Measurements from ENCODE around the gene BEND6. TPM values are rescaled to one million over a fixed set of nuclear protein-coding genes. Genes with fewer than 3 reads are reported as not detected.

Gene BEND6, protein sequence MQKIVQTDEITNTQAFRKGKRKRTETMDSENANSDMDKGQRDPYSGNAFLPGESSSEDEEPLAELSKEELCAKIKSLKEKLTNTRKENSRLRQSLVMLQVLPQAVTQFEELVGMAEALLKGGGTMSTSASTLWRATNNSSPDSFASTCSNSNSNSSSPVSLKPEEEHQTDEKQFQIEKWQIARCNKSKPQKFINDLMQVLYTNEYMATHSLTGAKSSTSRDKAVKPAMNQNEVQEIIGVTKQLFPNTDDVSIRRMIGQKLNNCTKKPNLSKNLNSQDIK
- not detected for total RNA-seq
- under 1 TPM in 1 of 3 donors, not detected in 2; 0.34 TPM for polyA plus RNA-seq
- total RNA-seq: 0 to 0.17 (median 0) reads per million in 6 experiments

DNA sequence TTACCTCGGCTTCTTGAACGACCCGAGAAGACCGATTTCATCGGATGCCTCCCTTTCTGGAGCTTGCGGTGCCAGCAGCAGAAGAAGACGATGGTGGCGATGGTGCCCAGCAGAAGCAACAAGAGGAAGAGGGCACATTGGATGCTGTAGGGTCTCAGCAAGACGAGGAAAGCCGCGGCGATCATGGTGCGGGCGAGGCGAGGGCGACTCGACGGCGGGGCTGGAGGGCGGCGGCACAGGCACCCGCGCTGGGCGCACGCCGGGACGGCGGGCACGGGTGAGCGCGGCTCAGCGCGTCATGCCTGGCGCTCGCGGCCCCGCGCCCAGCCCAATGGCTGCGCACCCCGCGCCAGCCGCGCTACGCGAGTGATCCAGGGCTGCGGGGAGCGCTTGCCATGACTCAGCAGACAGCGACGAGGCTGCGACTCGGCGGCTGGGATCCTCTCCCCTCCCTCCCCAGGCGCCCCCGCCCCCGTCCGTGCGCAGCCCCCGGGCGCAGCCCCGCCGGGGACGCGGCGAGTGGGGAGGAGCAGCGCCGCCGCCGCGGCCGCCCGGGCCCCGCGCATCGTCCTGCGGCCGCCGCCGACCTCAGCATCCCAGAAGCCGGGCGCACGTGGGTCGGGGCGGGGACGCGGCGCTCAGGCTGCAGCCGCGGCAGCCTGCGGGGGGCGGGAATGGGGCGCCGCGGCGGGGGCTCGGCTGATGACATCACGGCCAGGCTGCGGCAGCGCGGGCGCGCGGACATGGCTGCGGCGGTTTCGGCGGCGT is at the start of gene BEND6:
Gene BEND6 (plus strand): TSS at position 705 of the 768 bp plus-strand sequence. CDS start 26,704 bp downstream, outside the sequence.
- POLR2A ChIA-PET: no interaction called here

DNA sequence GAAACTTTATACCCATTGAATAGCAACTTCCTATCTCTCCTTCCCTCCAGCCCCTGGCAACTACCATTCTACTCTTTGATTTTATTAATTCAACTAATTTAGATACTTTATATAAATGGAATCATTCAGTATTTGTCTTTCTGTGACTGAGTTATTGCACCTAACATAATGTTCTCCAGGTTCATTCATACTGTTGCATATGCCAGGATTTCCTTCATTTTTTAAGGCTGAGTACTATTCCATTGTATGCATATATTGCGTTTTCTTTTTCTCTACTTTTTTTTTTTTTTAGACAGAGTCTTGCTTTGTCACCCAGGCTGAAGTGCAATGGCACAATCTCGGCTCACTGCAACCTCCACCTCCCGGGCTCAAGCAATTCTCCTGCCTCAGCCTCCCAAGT is 49.5 kb upstream of the BEND6 start:
- Mint-ChIP-seq H3K9me3 (no peaks in the 10 kb centered on the region), H3K36me3 (no peaks in the 10 kb centered on the region), H3K4me1 (peaks cover 0 to 2% (median under 1%) of the 10 kb centered on the region in 4 donors), H3K4me3 (no peak overlapping the region), H3K27ac (no peak overlapping the region), H3K27me3 (peaks cover 1 to 12% (median 9%) of the 10 kb centered on the region in 5 donors)
- no peak for DNase-seq
- no peak for ATAC-seq
- POLR2A ChIA-PET: interaction anchor here (1.6 kb wide), 1 partner anchor 412 kb away, joined by 4 read pairs; the partner anchor contains the start of gene PRIM2

More for the DNA sequence above, at the start of gene BEND6:
- Mint-ChIP-seq H3K36me3 (no peaks in the 10 kb centered on the region), H3K4me1 (peaks cover 4 to 26% (median 22%) of the 10 kb centered on the region in 4 donors), H3K27me3 (peaks cover 34 to 65% (median 58%) of the 10 kb centered on the region in 5 donors), H3K4me3 (peak within 1 kb of the TSS; percentile 78 to 98 (median 92)), H3K27ac (peak within 1 kb of the TSS in 6 of 10 donors; percentile 22 to 89 (median 36)), H3K9me3 (no peaks in the 10 kb centered on the region)
- ATAC-seq (peak; percentile 73 to 74), DNase-seq (peak in 7 of 10 donors; percentile 1 to 61 (median 34))

DNA sequence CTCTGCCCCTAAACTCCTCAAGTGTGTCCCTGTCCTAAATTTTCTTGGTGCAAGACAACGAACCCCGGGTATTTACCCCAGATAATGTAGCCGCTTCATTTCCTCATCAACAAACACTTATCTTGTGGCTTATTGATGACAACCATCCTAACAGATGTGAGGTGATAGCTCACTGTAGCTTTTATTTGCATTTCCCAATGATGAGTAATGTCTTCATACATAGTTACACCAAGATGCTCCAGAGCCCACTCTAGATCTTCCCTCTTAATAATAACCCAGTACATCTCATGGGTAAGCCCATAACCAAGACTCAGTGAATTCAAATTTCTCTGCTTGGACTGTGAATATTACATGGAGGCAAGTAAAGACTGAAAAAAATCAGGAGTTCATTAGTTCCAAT is 48.2 kb upstream of the BEND6 start:
- POLR2A ChIA-PET: no interaction called here

DNA sequence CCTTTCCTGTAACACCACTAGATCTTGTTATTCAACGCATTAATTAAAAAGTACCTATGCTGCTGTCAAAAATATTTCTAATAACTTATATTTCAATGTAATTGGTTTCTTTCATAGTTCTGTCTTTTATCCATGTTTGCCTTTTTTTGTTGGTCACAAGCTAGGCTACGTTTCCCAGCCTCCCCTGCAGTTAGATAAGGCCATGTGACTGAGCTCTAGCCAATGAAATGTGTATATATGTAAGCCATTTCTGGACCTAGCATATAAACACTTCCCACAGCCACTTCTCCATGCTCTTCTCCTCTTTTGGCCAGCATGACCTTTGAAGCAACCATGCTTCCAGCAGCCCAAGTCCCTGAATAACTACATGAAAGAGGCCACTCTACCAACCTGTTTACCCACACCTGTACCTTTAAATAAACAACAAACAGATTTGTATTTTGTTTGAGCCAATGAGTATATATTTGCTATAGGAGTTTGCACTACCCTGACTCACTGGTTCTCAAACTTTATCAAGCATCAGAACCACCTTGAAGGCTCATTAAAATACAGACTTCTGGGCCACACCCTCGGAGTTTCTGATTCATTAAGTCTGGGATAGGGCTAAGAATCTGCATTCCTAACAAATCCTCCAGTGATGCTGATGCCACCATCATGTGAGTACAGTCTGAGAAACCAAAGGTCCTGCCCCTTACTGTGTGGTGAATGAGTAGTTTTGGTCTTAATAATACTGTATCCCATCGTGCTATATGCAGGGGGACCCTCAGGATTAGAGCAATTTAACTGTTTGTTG is 45.6 kb upstream of the BEND6 start:
- no peaks in the 10 kb centered on the region for H3K36me3 Mint-ChIP-seq
- no peaks in the 10 kb centered on the region for H3K9me3 Mint-ChIP-seq
- peaks cover 0 to 2% (median 0%) of the 10 kb centered on the region in 4 donors for H3K4me1 Mint-ChIP-seq
- no peak overlapping the region for H3K4me3 Mint-ChIP-seq
- H3K27me3 Mint-ChIP-seq: peaks cover 3 to 16% (median 8%) of the 10 kb centered on the region in 5 donors
- no peak overlapping the region for H3K27ac Mint-ChIP-seq
- ATAC-seq: no peak
- DNase-seq: no peak
- POLR2A ChIA-PET: no interaction called here

More for the DNA sequence above, 48.2 kb upstream of the BEND6 start:
- no peaks in the 10 kb centered on the region for H3K36me3 Mint-ChIP-seq
- H3K4me1 Mint-ChIP-seq: peaks cover 0 to 2% (median under 1%) of the 10 kb centered on the region in 4 donors
- H3K27ac Mint-ChIP-seq: no peak overlapping the region
- DNase-seq (no peak), ATAC-seq (no peak)
- peaks cover 3 to 12% (median 9%) of the 10 kb centered on the region in 5 donors for H3K27me3 Mint-ChIP-seq
- H3K4me3 Mint-ChIP-seq: no peak overlapping the region
- no peaks in the 10 kb centered on the region for H3K9me3 Mint-ChIP-seq

DNA sequence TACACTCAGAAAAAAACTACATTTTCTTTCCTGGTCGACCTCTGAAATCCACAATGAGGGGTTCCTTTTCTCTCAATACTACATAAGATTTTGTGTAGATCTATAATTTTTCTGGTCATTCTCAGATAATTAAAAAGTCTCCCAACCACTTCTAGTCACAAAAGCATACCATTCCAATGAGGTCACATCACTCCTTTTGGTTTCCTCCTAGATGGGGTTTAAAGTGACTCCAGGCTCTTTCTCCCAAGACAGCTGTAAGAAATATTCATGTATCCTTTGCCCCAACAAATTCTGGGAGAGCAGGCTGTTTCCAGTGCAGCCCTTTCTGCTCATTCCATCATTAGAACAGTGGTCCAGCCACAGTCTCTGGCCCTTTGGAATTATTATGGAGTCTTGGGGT is 43.1 kb upstream of the BEND6 start:
- DNase-seq (no peak), ATAC-seq (no peak)
- H3K4me1 Mint-ChIP-seq: no peaks in the 10 kb centered on the region
- no peaks in the 10 kb centered on the region for H3K36me3 Mint-ChIP-seq
- peaks cover 0 to 8% (median under 1%) of the 10 kb centered on the region in 5 donors for H3K27me3 Mint-ChIP-seq
- POLR2A ChIA-PET: no interaction called here
- H3K9me3 Mint-ChIP-seq: no peaks in the 10 kb centered on the region
- H3K27ac Mint-ChIP-seq: no peak overlapping the region
- H3K4me3 Mint-ChIP-seq: no peak overlapping the region

DNA sequence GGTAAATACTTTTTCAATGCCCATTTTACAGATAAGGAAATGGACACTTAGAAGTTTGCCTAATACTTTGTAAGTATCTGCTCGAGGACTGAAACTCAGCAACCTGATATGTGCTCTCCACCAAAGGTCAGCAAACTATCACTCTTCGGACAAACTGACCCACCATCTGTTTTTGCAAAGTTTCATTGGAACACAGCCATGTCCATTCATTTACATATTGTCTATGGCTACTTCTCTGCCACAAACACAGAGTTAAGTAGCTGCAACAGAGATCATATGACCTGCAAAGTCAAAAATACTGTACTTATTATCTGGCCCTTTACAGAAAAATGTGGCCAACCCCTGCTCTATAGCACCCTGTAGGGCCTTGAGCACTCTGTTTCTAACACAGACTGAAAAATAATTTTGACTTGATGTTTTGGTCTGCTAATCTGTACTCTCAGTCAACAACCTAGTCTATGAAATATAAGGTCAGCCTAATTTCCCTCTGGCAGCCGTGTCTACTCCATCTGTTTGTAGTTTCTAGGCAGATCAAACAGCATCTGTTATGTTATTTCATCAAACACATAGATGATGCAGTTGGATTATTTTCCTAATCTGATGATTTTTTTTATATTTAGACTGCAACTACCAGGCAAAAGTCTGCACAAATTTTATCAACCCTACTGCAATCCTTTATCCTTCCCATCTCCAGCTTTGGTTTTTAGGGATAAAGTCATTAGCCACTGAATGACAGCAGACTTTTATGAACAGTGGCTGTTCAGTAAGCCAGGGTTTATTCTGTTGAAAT is 41.4 kb upstream of the BEND6 start:
- Mint-ChIP-seq H3K27ac (peak overlapping the region in 2 of 10 donors; percentile 37 to 48), H3K27me3 (peaks cover 0 to 8% (median 0%) of the 10 kb centered on the region in 5 donors), H3K4me1 (no peaks in the 10 kb centered on the region), H3K4me3 (no peak overlapping the region), H3K9me3 (no peaks in the 10 kb centered on the region), H3K36me3 (no peaks in the 10 kb centered on the region)
- ATAC-seq (no peak), DNase-seq (no peak)
- POLR2A ChIA-PET: no interaction called here

DNA sequence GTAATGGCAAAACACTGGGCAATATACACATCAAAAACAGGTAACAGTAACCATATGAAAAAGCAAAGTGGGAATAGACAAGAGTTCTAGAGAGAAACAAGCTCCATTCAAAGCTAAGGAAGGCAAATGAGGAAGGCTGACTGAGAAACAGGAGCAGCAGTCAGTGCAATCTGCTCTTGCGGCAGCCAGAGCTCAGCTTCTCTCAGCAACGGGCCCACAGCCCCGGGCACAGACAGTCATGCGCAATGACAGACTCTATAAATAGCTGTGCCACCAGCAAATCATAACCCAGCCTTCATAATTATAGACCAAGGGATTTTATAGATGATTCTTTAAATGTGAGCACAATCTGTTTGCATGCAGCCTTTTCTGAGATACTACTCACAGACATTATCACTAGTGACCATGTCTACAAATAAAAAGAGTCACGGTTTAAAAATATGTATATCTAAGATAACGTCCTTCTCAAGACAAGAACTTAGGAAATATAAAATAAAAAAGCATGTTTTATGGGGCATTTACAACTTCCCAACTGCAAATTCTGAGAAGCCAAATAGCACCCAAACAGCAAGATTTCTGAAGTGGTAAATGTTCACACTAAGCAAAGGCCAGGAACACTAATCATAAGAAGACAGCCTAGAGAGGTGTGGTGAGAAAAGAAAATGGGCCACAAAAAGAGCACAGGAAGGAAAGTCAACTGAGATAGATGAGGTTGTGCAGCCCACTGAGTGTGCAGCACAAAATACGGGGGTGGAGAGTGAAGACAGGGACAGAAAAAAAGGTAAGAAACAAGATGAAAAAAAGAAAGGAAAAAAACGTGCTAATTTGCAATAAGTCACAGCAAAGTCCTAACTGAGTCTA is 39.9 kb upstream of the BEND6 start:
- H3K27ac Mint-ChIP-seq: no peak overlapping the region
- POLR2A ChIA-PET: no interaction called here
- peaks cover 0 to 8% (median 0%) of the 10 kb centered on the region in 5 donors for H3K27me3 Mint-ChIP-seq
- no peaks in the 10 kb centered on the region for H3K4me1 Mint-ChIP-seq
- ATAC-seq (peak in 1 of 2 donors; percentile 89), DNase-seq (peak in 4 of 10 donors; percentile 2 to 41 (median 10))
- no peaks in the 10 kb centered on the region for H3K9me3 Mint-ChIP-seq
- H3K4me3 Mint-ChIP-seq: no peak overlapping the region
- no peaks in the 10 kb centered on the region for H3K36me3 Mint-ChIP-seq

DNA sequence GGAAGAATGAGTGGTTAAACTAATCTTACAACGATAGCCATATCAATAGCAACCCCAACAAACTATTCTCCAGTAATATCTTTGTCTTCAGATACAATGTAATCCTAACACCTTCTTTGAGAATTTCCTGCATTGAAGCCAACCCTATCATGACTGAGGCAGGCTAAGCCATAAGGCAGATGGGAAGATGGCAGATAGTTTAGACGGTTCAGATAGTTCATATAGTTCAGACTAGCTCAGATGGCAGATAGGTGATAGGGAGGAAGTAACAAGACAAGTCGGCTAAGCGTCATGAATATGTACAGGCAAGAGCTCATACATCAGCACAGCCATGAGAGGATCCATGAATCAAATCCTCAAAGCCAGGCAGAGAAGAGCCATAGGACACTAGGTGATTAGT is 39.1 kb upstream of the BEND6 start:
- peaks cover 0 to 8% (median 0%) of the 10 kb centered on the region in 5 donors for H3K27me3 Mint-ChIP-seq
- no peak overlapping the region for H3K27ac Mint-ChIP-seq
- no peaks in the 10 kb centered on the region for H3K36me3 Mint-ChIP-seq
- no peak overlapping the region for H3K4me3 Mint-ChIP-seq
- ATAC-seq (peak in 1 of 2 donors; percentile 34), DNase-seq (no peak)
- POLR2A ChIA-PET: no interaction called here
- H3K9me3 Mint-ChIP-seq: no peaks in the 10 kb centered on the region
- no peaks in the 10 kb centered on the region for H3K4me1 Mint-ChIP-seq

DNA sequence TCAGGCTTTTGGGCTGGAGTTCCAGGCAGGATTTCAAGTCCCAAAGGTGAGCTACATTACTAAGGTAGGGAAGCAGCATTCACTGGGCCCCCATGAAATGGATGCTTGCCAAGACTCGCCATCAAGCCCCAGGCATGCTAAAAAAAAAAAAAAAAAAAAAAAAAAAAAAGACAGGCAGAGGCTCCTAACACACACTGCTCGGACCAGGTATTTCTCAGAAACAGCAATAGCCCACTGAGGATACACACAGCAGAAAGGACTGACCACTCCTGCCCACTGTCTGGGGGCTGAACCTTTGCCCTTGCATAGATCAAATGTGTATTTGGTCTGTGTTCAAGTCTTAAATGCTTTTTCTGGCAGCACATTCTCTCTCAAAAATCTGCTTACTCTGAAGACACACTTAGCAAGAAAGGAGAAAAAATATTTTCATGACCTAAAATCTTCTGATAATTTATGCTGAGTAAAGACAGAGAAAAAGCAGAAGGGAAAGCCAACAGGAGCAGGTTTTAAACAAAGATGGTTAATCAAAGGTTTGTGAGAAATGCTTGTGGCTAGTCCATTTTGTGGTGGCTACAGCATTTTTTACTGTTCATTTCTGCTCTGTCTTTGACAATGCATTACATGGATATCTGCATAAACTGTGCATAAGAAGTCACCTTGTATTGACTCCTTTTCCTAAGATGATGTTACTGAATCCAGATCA is 37.9 kb upstream of the BEND6 start:
- H3K27ac Mint-ChIP-seq: no peak overlapping the region
- no peak for DNase-seq
- no peaks in the 10 kb centered on the region for H3K9me3 Mint-ChIP-seq
- H3K27me3 Mint-ChIP-seq: peaks cover 0 to 8% (median 2%) of the 10 kb centered on the region in 5 donors
- no peak overlapping the region for H3K4me3 Mint-ChIP-seq
- POLR2A ChIA-PET: interaction anchor here (0.7 kb wide), 1 partner anchor 571 kb away, joined by 6 read pairs; no protein-coding TSS in a partner anchor
- no peaks in the 10 kb centered on the region for H3K36me3 Mint-ChIP-seq
- H3K4me1 Mint-ChIP-seq: no peaks in the 10 kb centered on the region
- no peak for ATAC-seq

DNA sequence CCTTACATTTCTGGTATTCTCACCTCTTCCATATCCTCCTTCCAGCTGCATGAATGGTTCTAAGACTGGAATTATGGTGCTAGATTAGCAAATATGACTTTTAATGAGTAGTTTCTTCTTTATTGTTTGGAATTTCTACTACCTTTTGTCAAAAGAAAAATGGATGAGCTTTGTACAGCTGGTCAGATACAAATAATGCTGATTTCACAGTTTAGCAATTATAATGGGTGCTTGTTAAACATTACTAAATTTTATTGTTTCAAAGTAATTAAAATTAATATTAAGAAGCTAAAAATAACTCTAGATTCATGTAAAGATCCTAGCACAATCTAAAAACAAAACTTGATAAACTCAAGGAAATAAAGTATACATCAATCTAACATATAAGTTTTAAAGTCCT is 32.3 kb upstream of the BEND6 start:
- DNase-seq: no peak
- Mint-ChIP-seq H3K9me3 (peaks cover 0 to 2% (median 0%) of the 10 kb centered on the region in 9 donors), H3K36me3 (no peaks in the 10 kb centered on the region), H3K27ac (no peak overlapping the region), H3K4me3 (no peak overlapping the region), H3K27me3 (peaks cover 9 to 19% (median 14%) of the 10 kb centered on the region in 5 donors), H3K4me1 (no peaks in the 10 kb centered on the region)
- no peak for ATAC-seq
- POLR2A ChIA-PET: no interaction called here

DNA sequence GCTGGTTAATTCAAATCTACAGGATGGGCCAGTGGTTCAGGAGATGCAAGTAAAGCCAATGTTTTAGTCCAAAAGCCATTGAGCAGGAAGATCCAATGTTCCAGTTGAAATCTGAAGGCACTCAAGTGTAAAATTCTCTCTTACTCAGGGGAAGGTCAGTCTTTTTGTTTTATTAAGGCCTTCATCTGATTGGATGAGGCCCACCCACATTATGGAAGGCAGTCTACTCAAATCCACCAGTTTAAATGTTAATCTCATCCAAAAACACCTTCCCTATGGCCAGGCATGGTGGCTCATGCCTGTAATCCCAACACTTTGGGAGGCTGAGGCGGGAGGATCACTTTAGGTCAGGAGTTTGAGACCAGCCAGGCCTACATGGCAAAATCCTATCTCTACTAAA is 31.3 kb upstream of the BEND6 start:
- POLR2A ChIA-PET: no interaction called here
- ATAC-seq: no peak
- H3K9me3 Mint-ChIP-seq: peaks cover 0 to 2% (median 0%) of the 10 kb centered on the region in 9 donors
- no peak overlapping the region for H3K27ac Mint-ChIP-seq
- peaks cover 9 to 20% (median 14%) of the 10 kb centered on the region in 5 donors for H3K27me3 Mint-ChIP-seq
- H3K4me3 Mint-ChIP-seq: no peak overlapping the region
- H3K4me1 Mint-ChIP-seq: no peaks in the 10 kb centered on the region
- no peaks in the 10 kb centered on the region for H3K36me3 Mint-ChIP-seq
- no peak for DNase-seq
